IPS-15b (cell line): ENCODE results near the gene HES2.
A peak's percentile ranks its signal among the peaks of the same experiment; 100 is the strongest.
"Not testable (repeated sequence)": the region's sequence is repeated elsewhere in the genome, so short reads cannot be mapped to it uniquely, and the experiment has no call there.

Experiments used
- H3K27me3 ChIP-seq: one replicate; pipeline ENCODE4 v1.6.1; 2013; ENCODE audit warnings: low read length; ENCODE audit not compliant: control insufficient read depth, insufficient read depth
- H3K36me3 ChIP-seq: one replicate; pipeline ENCODE4 v1.6.1; 2013; ENCODE audit warnings: low read length; ENCODE audit not compliant: control insufficient read depth, insufficient read depth
- H3K4me1 ChIP-seq: one replicate; pipeline ENCODE4 v1.6.1; 2013; ENCODE audit warnings: mild to moderate bottlenecking, low read length; ENCODE audit not compliant: control insufficient read depth, insufficient read depth
- H3K4me3 ChIP-seq: one replicate; pipeline ENCODE4 v1.5.1; 2013; ENCODE audit warnings: low read depth, low read length
- H3K9ac ChIP-seq: one replicate; pipeline ENCODE4 v1.6.1; 2013; ENCODE audit warnings: low read depth, mild to moderate bottlenecking, low read length
- H3K9me3 ChIP-seq: one replicate; pipeline ENCODE4 v1.6.1; 2013; ENCODE audit warnings: mild to moderate bottlenecking, low read length; ENCODE audit not compliant: control insufficient read depth, insufficient read depth

The HES2 gene

GRCh38 chr1:6440198-6441126, 20.7 kb upstream of the HES2 start:
- Histone ChIP-seq H3K27me3 (peaks cover 16% of the 10 kb centered on the region), H3K4me3 (peak overlapping the region; percentile 43), H3K9me3 (no peaks in the 10 kb centered on the region), H3K4me1 (no peaks in the 10 kb centered on the region), H3K36me3 (no peaks in the 10 kb centered on the region), H3K9ac (no peak overlapping the region)

- Histone ChIP-seq H3K9me3 (no peaks in the 10 kb centered on the region), H3K4me1 (no peaks in the 10 kb centered on the region), H3K4me3 (no peak overlapping the region), H3K27me3 (peaks cover 16% of the 10 kb centered on the region), H3K36me3 (no peaks in the 10 kb centered on the region), H3K9ac (no peak overlapping the region)
These were observed 18.4 kb upstream of the HES2 start for GRCh38 chr1:6438047-6438525.

- not testable (repeated sequence) for H3K9me3 ChIP-seq, H3K4me1 ChIP-seq, H3K36me3 ChIP-seq, H3K9ac ChIP-seq, H3K4me3 ChIP-seq
- H3K27me3 ChIP-seq: peaks cover 16% of the 10 kb centered on the region
These were observed 17.4 kb upstream of the HES2 start for GRCh38 chr1:6437012-6437700.

GRCh38 chr1:6436277-6436676, 16.6 kb upstream of the HES2 start:
- H3K4me3 ChIP-seq, H3K36me3 ChIP-seq, H3K4me1 ChIP-seq, H3K9me3 ChIP-seq, H3K9ac ChIP-seq: not testable (repeated sequence)
- peaks cover 12% of the 10 kb centered on the region for H3K27me3 ChIP-seq

GRCh38 chr1:6435547-6435946, 15.8 kb upstream of the HES2 start:
- Histone ChIP-seq H3K4me3 (no peak overlapping the region), H3K36me3 (no peaks in the 10 kb centered on the region), H3K9ac (no peak overlapping the region), H3K4me1 (no peaks in the 10 kb centered on the region), H3K27me3 (peaks cover 8% of the 10 kb centered on the region), H3K9me3 (no peaks in the 10 kb centered on the region)

- Histone ChIP-seq H3K36me3 (no peaks in the 10 kb centered on the region), H3K4me3 (no peak overlapping the region), H3K9ac (no peak overlapping the region), H3K9me3 (no peaks in the 10 kb centered on the region), H3K4me1 (no peaks in the 10 kb centered on the region), H3K27me3 (peaks cover 8% of the 10 kb centered on the region)
These were observed 15.4 kb upstream of the HES2 start for GRCh38 chr1:6435129-6435528.

GRCh38 chr1:6434186-6434585, 14.5 kb upstream of the HES2 start:
- Histone ChIP-seq H3K9me3 (no peaks in the 10 kb centered on the region), H3K4me1 (no peaks in the 10 kb centered on the region), H3K4me3 (no peak overlapping the region), H3K27me3 (peaks cover 3% of the 10 kb centered on the region), H3K9ac (no peak overlapping the region), H3K36me3 (no peaks in the 10 kb centered on the region)

- not testable (repeated sequence) for H3K27me3 ChIP-seq, H3K36me3 ChIP-seq
These were observed 12.2 kb upstream of the HES2 start for GRCh38 chr1:6431645-6432579.

GRCh38 chr1:6429660-6430411, 10.1 kb upstream of the HES2 start:
- H3K9me3 ChIP-seq, H3K9ac ChIP-seq, H3K36me3 ChIP-seq, H3K4me1 ChIP-seq, H3K4me3 ChIP-seq: not testable (repeated sequence)
- peaks cover 23% of the 10 kb centered on the region for H3K27me3 ChIP-seq

More at GRCh38 chr1:6431645-6432579, 12.2 kb upstream of the HES2 start:
- H3K9ac ChIP-seq, H3K9me3 ChIP-seq, H3K4me3 ChIP-seq, H3K4me1 ChIP-seq: not testable (repeated sequence)

- H3K9ac ChIP-seq, H3K9me3 ChIP-seq, H3K4me3 ChIP-seq, H3K36me3 ChIP-seq, H3K4me1 ChIP-seq: not testable (repeated sequence)
- H3K27me3 ChIP-seq: peaks cover 35% of the 10 kb centered on the region
These were observed 8.7 kb upstream of the HES2 start for GRCh38 chr1:6428453-6428852.
